HEK293T (cell line): Measurements from ENCODE around the gene CGNL1.

Experiments used
- ARNT ChIP-seq: fragments of 450-650 bp; IDR thresholded peaks from 2 replicates; pipeline ENCODE4 v1.6.1; 2017; ENCODE audit warnings: mild to moderate bottlenecking
- FOXA1 ChIP-seq: fragments of 450-650 bp; IDR thresholded peaks from 2 replicates; pipeline ENCODE4 v1.6.1; 2016; ENCODE audit warnings: mild to moderate bottlenecking
- TARDBP ChIP-seq: fragments of 450-650 bp; IDR thresholded peaks from 2 replicates; pipeline ENCODE4 v1.6.1; 2016

DNA sequence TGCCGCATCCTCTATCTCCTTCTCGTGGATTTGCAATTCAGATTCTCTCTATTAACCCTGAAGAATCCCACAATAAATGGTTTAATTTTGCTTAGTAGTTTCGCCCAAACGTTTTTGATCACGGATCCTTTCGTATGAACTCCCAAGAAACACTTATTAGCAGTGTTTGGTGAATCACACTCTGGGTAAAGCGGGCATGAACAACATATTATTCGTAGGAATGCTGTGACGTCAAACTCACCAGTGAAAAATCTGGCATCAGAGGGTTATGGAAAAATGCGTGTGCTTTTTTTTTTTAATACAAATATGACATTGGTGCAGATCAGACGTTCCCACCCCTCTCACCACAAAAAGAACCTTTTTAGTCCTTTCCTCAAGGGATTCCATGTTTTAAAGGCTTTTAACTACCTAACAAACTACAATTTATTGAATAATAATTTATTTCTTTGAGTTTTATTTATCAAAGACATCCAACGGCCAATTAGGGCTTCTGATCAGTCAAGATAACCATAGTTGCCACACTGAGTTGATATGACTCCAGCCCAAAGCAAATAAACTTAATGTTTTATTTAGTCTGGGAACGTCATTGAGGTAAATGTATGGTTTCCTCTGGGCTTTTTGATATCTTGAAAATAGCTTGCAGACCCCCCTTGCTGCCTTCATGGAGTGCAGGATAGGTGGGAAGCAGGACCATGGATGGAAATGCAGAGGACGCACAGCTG, 45.5 kb upstream of the CGNL1 start:
- TF ChIP-seq TARDBP (no peak), ARNT (no peak), FOXA1 (no peak)
